Tibial nerve (tissue), 4 donors: Measurements from ENCODE around the gene LRP3. TPM values are rescaled to one million over a fixed set of nuclear protein-coding genes. Genes with fewer than 3 reads are reported as not detected.

Experiments used
- DNase-seq, 2 donors: peaks; one replicate each; pipeline ENCODE4 v3.0.0-alpha.2; 2019; ENCODE audit warnings: low spot score in 2 of 2
- H3K27ac ChIP-seq, 4 donors: fragments of 200-600 bp; sonication (generic) in 3 of 4; one replicate each; pipeline ENCODE4 v1.5.1; 2017 to 2019; ENCODE audit warnings: mild to moderate bottlenecking in 1 of 4
- H3K27me3 ChIP-seq, 2 donors: fragments of 200-600 bp; sonication (generic) in 1 of 2; one replicate each; pipeline versions ENCODE4 v1.5.1 to v1.6.0; 2017 to 2019
- H3K36me3 ChIP-seq, 3 donors: fragments of 200-600 bp; sonication (generic); one replicate each; pipeline ENCODE4 v1.5.1; 2018 to 2019
- H3K4me1 ChIP-seq, 4 donors: fragments of 200-600 bp; sonication (generic) in 3 of 4; one replicate each; pipeline ENCODE4 v1.5.1; 2017 to 2019
- H3K4me3 ChIP-seq, 4 donors: fragments of 200-600 bp; sonication (generic) in 3 of 4; one replicate each; pipeline ENCODE4 v1.5.1; 2017 to 2019; ENCODE audit warnings: mild to moderate bottlenecking in 1 of 4, moderate library complexity in 1 of 4
- H3K9me3 ChIP-seq, 4 donors: fragments of 200-600 bp; sonication (generic) in 3 of 4; one replicate each; pipeline ENCODE4 v1.5.1; 2017 to 2019
- EP300 ChIP-seq, 2 donors: sonication (generic); formaldehyde crosslinking; IDR thresholded peaks; one replicate each; pipeline ENCODE4 v1.6.1; 2017; ENCODE audit warnings: antibody characterized with exemption in 2 of 2, mild to moderate bottlenecking in 1 of 2
- POLR2A ChIP-seq, 2 donors: fragments of 450-650 bp; IDR thresholded peaks; one replicate each; pipeline ENCODE4 v1.6.1; 2017; ENCODE audit warnings: antibody characterized with exemption in 2 of 2, mild to moderate bottlenecking in 2 of 2, moderate library complexity in 2 of 2
- WGBS, 2 donors: methylation state at CpG; one replicate each; pipeline ENCODE4 v1.1.5; 2018; 5-methylcytosine and 5-hydroxymethylcytosine counted together
- total RNA-seq, 4 donors: library from RNA; depleted of rRNA; stranded (reverse); fragments of >200 nt; gene quantifications; one replicate each; pipeline ENCODE4 v1.1.0, GENCODE V29; 2016
- TF ChIP-seq, protein P1 (sequence below), 5 experiments: fragments of 200-600 bp in 3 of 5; fragments of 450-650 bp in 2 of 5; sonication (generic) in 3 of 5; IDR thresholded peaks; one replicate each; pipeline ENCODE4 v1.5.1; 2016 to 2019; ENCODE audit warnings: antibody characterized with exemption in 5 of 5, mild to moderate bottlenecking in 3 of 5, moderate library complexity in 2 of 5

LRP3 gene
- total RNA-seq, 4 donors from 2014 or later: 19.0 to 39.0 (median 30.2) TPM

DNA sequence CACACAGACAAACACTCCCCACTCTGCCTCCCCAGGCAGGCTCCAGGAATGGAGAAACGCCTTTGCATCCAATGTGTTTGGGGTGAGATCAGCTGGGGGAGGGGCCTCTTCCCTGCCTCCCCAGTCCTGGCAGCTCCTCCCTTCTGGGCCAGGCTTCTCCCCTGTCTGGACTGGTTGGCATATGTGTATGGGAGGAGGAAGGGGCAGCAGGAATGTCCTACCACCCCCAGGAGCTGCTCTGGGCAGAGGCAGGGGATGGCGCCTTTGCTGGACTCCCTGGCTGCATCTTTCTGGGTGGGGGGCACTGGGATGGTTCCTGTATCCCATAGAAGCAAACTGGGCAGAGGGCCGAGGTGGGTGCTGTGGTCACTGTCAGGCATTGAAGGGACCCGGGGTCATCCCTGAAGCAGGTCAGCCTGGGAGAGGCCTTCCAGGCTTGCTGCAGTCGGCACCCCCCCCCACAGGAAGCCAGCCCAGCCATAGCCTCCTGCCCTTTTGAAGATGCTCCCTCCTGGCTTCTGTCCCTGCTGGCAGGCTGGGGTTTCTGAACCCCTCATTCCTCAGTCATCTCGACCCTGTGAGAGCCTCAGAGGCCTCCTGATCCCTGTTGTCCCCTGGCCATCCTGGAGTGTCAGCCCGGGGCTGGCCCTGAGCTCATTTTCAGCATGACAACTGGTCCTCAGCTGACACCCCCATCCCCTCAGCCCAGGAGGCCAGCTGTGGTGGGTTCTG lies 52.7 kb downstream of the LRP3 start:
- H3K27me3 ChIP-seq: peaks cover 0 to 17% of the 10 kb centered on the region in 2 donors
- H3K4me3 ChIP-seq: no peak overlapping the region
- 77 to 93% methylated on average over 3 to 4 of the region's 7 CpGs for WGBS, 2 donors
- no peaks in the 10 kb centered on the region for H3K36me3 ChIP-seq
- TF ChIP-seq POLR2A (IDR thresholded peaks at IDR 0.05) (no peak), EP300 (IDR thresholded peaks at IDR 0.05) (no peak)
- TF ChIP-seq, protein P1, sequence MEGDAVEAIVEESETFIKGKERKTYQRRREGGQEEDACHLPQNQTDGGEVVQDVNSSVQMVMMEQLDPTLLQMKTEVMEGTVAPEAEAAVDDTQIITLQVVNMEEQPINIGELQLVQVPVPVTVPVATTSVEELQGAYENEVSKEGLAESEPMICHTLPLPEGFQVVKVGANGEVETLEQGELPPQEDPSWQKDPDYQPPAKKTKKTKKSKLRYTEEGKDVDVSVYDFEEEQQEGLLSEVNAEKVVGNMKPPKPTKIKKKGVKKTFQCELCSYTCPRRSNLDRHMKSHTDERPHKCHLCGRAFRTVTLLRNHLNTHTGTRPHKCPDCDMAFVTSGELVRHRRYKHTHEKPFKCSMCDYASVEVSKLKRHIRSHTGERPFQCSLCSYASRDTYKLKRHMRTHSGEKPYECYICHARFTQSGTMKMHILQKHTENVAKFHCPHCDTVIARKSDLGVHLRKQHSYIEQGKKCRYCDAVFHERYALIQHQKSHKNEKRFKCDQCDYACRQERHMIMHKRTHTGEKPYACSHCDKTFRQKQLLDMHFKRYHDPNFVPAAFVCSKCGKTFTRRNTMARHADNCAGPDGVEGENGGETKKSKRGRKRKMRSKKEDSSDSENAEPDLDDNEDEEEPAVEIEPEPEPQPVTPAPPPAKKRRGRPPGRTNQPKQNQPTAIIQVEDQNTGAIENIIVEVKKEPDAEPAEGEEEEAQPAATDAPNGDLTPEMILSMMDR (IDR thresholded peaks at IDR 0.05): no peak
- H3K9me3 ChIP-seq: peaks cover 0 to 10% (median 0%) of the 10 kb centered on the region in 4 donors
- no peak overlapping the region for H3K27ac ChIP-seq
- H3K4me1 ChIP-seq: peaks cover 0 to 2% (median 0%) of the 10 kb centered on the region in 4 donors
- no peak for DNase-seq

DNA sequence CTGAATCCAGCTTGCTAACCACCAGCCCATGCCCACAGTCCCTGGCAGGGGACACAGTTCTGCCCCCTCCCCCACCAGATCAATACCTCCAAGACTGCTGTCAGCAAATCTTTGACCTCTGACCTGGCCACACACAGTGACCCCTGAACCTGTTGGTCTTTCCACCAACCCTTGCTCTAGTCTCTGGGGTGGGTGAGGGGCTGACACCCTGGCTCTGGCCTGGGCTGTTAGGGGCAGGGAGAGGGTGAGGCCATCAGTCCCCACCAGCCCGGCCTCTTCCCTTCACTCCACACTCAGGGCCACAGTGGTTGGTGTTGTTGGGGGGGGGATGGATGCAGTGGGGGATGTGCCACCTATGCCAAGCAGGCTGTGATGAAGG lies 53.3 kb downstream of the LRP3 start:
- no peaks in the 10 kb centered on the region for H3K36me3 ChIP-seq
- no peak for DNase-seq
- 86 to 100% methylated on average over 1 of the region's 1 CpG for WGBS, 2 donors
- peaks cover 0 to 10% (median 0%) of the 10 kb centered on the region in 4 donors for H3K9me3 ChIP-seq
- peaks cover 0 to 17% of the 10 kb centered on the region in 2 donors for H3K27me3 ChIP-seq
- TF ChIP-seq EP300 (IDR thresholded peaks at IDR 0.05) (no peak), POLR2A (IDR thresholded peaks at IDR 0.05) (no peak)
- TF ChIP-seq, protein P1 (IDR thresholded peaks at IDR 0.05): no peak
- H3K4me3 ChIP-seq: no peak overlapping the region
- H3K27ac ChIP-seq: no peak overlapping the region
- H3K4me1 ChIP-seq: no peaks in the 10 kb centered on the region

DNA sequence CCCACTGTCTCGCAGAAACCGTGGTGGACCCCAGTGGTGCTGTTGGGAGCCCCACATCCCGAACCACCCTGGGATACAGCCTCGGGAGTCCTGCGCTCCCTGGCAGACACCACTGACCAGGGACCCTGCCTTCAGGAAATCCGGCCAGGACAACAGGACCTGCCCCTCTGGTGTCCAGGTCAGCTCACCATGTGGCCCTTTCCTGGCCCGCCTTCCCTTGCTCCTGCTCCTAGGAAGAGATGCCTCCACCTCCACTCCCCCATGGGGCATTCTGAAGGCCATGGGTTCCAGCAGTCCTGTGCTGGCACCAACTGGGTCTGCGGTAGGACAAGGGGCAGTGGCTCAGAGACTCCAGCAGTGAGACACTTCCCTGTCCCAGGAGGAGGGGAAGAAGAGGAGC lies 54.0 kb downstream of the LRP3 start:
- H3K4me1 ChIP-seq: peaks cover 0 to 4% (median 0%) of the 10 kb centered on the region in 4 donors
- no peak for DNase-seq
- H3K9me3 ChIP-seq: peaks cover 0 to 10% (median 0%) of the 10 kb centered on the region in 4 donors
- TF ChIP-seq EP300 (IDR thresholded peaks at IDR 0.05): no peak
- TF ChIP-seq, protein P1 (IDR thresholded peaks at IDR 0.05): no peak
- no peak for TF ChIP-seq POLR2A (IDR thresholded peaks at IDR 0.05)
- H3K27ac ChIP-seq: no peak overlapping the region
- peaks cover 0 to 20% of the 10 kb centered on the region in 2 donors for H3K27me3 ChIP-seq
- WGBS, 2 donors: 80 to 90% methylated on average over 8 of the region's 8 CpGs
- no peak overlapping the region for H3K4me3 ChIP-seq
- no peaks in the 10 kb centered on the region for H3K36me3 ChIP-seq

DNA sequence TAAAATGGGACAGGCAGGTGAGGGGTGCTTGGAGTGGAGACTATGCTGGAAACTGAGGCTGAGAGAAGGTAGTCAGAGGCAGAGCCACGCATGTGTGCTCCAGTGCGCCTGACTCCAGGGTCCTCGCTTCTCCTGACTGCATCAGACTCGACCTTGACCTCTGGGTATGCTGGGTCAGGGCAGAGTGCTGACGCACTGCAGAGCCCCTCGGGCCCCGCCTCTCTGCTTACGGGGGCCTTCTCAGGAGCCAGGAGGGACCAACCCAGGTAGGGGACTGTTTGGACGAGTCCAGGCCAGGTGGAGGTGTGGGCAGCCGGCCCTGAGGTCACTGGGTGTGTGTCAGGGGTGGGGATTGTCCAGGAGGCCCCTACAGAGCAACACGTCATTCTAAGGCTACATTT lies 54.4 kb downstream of the LRP3 start:
- H3K4me1 ChIP-seq: peaks cover 0 to 7% (median 0%) of the 10 kb centered on the region in 4 donors
- H3K9me3 ChIP-seq: peaks cover 0 to 10% (median 0%) of the 10 kb centered on the region in 4 donors
- no peak for DNase-seq
- peaks cover 0 to 20% of the 10 kb centered on the region in 2 donors for H3K27me3 ChIP-seq
- H3K4me3 ChIP-seq: no peak overlapping the region
- no peaks in the 10 kb centered on the region for H3K36me3 ChIP-seq
- WGBS, 2 donors: 57 to 66% methylated on average over 10 to 11 of the region's 11 CpGs
- no peak overlapping the region for H3K27ac ChIP-seq
- TF ChIP-seq POLR2A (IDR thresholded peaks at IDR 0.05) (no peak), EP300 (IDR thresholded peaks at IDR 0.05) (no peak)
- TF ChIP-seq, protein P1 (IDR thresholded peaks at IDR 0.05): no peak

DNA sequence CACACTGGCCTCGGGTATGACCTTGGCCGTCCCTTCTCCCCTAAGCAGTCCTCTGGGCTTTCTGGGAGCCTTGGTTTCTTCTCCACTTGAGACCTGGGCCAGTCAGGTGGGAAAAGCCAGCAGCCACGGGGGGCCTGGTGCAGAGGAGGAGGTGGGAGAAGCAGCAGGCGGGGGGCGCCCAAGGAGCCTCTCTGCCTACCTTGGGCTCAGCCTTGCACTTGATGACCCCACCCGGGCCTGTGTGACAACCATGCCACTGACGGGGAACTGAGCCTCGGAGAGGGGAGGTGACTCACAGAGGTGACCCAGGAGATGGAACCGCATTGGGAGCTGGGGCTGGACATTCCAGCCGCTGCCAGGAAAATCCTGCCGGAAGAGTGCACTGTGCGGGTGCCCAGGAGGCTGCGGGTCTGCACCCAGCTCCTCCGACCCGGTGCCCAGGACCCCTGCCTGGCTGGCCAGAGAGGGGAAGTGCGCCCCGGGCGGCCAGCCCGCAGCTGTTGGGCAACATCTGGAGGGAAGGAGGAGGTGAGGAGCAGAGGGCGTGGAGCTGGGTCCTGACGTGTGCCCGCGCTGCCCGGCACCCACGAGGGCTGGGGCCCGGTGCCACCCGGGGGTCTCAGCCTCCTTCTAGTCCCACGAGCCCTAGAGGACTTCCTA lies 55.0 kb downstream of the LRP3 start:
- 49 to 51% methylated on average over 19 to 27 of the region's 28 CpGs for WGBS, 2 donors
- no peaks in the 10 kb centered on the region for H3K36me3 ChIP-seq
- TF ChIP-seq POLR2A (IDR thresholded peaks at IDR 0.05) (no peak), EP300 (IDR thresholded peaks at IDR 0.05) (no peak)
- TF ChIP-seq, protein P1 (IDR thresholded peaks at IDR 0.05): no peak

More for the DNA sequence above, 55.0 kb downstream of the LRP3 start:
- H3K27ac ChIP-seq: no peak overlapping the region
- DNase-seq: no peak
- peaks cover 0 to 7% (median 0%) of the 10 kb centered on the region in 4 donors for H3K4me1 ChIP-seq
- peaks cover 0 to 10% (median 0%) of the 10 kb centered on the region in 4 donors for H3K9me3 ChIP-seq
- no peak overlapping the region for H3K4me3 ChIP-seq
- H3K27me3 ChIP-seq: peaks cover 0 to 20% of the 10 kb centered on the region in 2 donors
